H1 (cell line): ENCODE measurements around the gene ETV1. TPM values are rescaled to one million over a fixed set of nuclear protein-coding genes. Genes with fewer than 3 reads are reported as not detected.

Experiments
- BCL11A ChIP-seq, 2 experiments: IDR thresholded peaks; one replicate each; pipeline ENCODE4 v1.6.1; 2011; ENCODE audit warnings: low read depth in 2 of 2, low read length in 2 of 2, mild to moderate bottlenecking in 2 of 2
- CREB1 ChIP-seq: IDR thresholded peaks from 2 replicates; pipeline ENCODE4 v1.6.1; 2012; ENCODE audit warnings: inconsistent platforms
- polyA plus RNA-seq, 7 experiments: library from polyadenylated mRNA; depleted of rRNA in 3 of 7; stranded (reverse) in 5 of 7; unstranded in 2 of 7; fragments of >200 nt in 5 of 7; fragments of 200-250 nt in 2 of 7; gene quantifications; 1 replicate in 5 of 7; 2 replicates in 1 of 7; 4 replicates in 1 of 7; pipeline versions ENCODE4 v1.2.1 to v1.2.3, GENCODE V29; 2011 to 2013; ENCODE audit warnings: missing spikeins in 2 of 7, mixed read lengths in 2 of 7
- total RNA-seq: library from RNA; stranded (reverse); fragmentation: NEBNext Ultra II Directional; extraction: Animal tissue kit (Norgen Biotek cat#: 25700); gene quantifications from 2 replicates; pipeline ENCODE4 v1.2.1, GENCODE V29; 2021
- TF ChIP-seq, protein P1 (sequence below): fragments of 300-600 bp; sonication (generic); IDR thresholded peaks from 2 replicates; pipeline ENCODE4 v1.7.1; 2012; ENCODE audit warnings: low read length, moderate library complexity, mild to moderate bottlenecking, inconsistent platforms; ENCODE audit not compliant: insufficient replicate concordance

The ETV1 gene
- total and polyA plus RNA-seq, 2 of the 8 experiments (the other 6 are each of a cell fraction or from before 2014, with no cell fraction given) = 58.3 to 91.2 TPM

DNA sequence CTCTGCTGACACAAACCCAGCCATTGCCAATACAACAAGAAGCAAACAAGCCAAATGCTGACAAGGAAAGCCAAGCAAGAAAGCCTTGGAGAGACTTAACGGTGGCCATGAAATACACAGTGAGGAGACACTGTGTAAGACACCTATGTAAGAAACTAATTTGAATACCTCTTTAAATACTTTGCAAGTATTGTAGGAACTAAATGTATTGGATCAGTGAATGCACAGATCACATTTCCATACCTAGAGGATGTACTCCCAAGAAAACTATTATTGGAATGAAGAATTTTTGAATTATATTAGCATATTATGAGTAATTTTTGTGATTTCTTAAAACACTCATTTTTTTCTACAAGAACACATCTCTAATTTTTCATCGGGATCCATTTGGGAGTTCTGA, 34.0 kb downstream of the ETV1 start (continued):
- TF ChIP-seq, protein P1, sequence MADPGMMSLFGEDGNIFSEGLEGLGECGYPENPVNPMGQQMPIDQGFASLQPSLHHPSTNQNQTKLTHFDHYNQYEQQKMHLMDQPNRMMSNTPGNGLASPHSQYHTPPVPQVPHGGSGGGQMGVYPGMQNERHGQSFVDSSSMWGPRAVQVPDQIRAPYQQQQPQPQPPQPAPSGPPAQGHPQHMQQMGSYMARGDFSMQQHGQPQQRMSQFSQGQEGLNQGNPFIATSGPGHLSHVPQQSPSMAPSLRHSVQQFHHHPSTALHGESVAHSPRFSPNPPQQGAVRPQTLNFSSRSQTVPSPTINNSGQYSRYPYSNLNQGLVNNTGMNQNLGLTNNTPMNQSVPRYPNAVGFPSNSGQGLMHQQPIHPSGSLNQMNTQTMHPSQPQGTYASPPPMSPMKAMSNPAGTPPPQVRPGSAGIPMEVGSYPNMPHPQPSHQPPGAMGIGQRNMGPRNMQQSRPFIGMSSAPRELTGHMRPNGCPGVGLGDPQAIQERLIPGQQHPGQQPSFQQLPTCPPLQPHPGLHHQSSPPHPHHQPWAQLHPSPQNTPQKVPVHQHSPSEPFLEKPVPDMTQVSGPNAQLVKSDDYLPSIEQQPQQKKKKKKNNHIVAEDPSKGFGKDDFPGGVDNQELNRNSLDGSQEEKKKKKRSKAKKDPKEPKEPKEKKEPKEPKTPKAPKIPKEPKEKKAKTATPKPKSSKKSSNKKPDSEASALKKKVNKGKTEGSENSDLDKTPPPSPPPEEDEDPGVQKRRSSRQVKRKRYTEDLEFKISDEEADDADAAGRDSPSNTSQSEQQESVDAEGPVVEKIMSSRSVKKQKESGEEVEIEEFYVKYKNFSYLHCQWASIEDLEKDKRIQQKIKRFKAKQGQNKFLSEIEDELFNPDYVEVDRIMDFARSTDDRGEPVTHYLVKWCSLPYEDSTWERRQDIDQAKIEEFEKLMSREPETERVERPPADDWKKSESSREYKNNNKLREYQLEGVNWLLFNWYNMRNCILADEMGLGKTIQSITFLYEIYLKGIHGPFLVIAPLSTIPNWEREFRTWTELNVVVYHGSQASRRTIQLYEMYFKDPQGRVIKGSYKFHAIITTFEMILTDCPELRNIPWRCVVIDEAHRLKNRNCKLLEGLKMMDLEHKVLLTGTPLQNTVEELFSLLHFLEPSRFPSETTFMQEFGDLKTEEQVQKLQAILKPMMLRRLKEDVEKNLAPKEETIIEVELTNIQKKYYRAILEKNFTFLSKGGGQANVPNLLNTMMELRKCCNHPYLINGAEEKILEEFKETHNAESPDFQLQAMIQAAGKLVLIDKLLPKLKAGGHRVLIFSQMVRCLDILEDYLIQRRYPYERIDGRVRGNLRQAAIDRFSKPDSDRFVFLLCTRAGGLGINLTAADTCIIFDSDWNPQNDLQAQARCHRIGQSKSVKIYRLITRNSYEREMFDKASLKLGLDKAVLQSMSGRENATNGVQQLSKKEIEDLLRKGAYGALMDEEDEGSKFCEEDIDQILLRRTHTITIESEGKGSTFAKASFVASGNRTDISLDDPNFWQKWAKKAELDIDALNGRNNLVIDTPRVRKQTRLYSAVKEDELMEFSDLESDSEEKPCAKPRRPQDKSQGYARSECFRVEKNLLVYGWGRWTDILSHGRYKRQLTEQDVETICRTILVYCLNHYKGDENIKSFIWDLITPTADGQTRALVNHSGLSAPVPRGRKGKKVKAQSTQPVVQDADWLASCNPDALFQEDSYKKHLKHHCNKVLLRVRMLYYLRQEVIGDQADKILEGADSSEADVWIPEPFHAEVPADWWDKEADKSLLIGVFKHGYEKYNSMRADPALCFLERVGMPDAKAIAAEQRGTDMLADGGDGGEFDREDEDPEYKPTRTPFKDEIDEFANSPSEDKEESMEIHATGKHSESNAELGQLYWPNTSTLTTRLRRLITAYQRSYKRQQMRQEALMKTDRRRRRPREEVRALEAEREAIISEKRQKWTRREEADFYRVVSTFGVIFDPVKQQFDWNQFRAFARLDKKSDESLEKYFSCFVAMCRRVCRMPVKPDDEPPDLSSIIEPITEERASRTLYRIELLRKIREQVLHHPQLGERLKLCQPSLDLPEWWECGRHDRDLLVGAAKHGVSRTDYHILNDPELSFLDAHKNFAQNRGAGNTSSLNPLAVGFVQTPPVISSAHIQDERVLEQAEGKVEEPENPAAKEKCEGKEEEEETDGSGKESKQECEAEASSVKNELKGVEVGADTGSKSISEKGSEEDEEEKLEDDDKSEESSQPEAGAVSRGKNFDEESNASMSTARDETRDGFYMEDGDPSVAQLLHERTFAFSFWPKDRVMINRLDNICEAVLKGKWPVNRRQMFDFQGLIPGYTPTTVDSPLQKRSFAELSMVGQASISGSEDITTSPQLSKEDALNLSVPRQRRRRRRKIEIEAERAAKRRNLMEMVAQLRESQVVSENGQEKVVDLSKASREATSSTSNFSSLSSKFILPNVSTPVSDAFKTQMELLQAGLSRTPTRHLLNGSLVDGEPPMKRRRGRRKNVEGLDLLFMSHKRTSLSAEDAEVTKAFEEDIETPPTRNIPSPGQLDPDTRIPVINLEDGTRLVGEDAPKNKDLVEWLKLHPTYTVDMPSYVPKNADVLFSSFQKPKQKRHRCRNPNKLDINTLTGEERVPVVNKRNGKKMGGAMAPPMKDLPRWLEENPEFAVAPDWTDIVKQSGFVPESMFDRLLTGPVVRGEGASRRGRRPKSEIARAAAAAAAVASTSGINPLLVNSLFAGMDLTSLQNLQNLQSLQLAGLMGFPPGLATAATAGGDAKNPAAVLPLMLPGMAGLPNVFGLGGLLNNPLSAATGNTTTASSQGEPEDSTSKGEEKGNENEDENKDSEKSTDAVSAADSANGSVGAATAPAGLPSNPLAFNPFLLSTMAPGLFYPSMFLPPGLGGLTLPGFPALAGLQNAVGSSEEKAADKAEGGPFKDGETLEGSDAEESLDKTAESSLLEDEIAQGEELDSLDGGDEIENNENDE = no peak
- TF ChIP-seq CREB1 = no peak
- no peak for TF ChIP-seq BCL11A (IDR thresholded peaks at IDR 0.05; ENCODE audit: low read depth in 2 of 2, low read length in 2 of 2)
- TF ChIP-seq, all 59 proteins: peak for 0
